G401.6 (cell line): Measurements from ENCODE around the gene ELL.

Experiments
- FAIRE-seq: peaks from 2 replicates; lab custom pipeline; 2012; peaks lifted over from hg19 to GRCh38; lab: Jason Lieb, UNC

The ELL gene

GRCh38 chr19:18469069-18469846 lies 52.6 kb downstream of the ELL start:
- no peak for FAIRE-seq

GRCh38 chr19:18468517-18468916 lies 53.4 kb downstream of the ELL start:
- FAIRE-seq = no peak

- FAIRE-seq = no peak
Observed at GRCh38 chr19:18467978-18468377, 53.9 kb downstream of the ELL start.

- FAIRE-seq = no peak
Observed at GRCh38 chr19:18466354-18466753, 55.5 kb downstream of the ELL start.

- no peak for FAIRE-seq
Observed at GRCh38 chr19:18465964-18466339, 55.9 kb downstream of the ELL start.

GRCh38 chr19:18465214-18465963 lies 56.5 kb downstream of the ELL start:
- no peak for FAIRE-seq

GRCh38 chr19:18464646-18465045 lies 57.2 kb downstream of the ELL start:
- no peak for FAIRE-seq

- FAIRE-seq = no peak
Observed at GRCh38 chr19:18461471-18461870, 60.4 kb downstream of the ELL start.

GRCh38 chr19:18460900-18461299 lies 61.0 kb downstream of the ELL start:
- FAIRE-seq = no peak

GRCh38 chr19:18457483-18458331 lies 64.2 kb downstream of the ELL start:
- FAIRE-seq = no peak

- FAIRE-seq = no peak
Observed at GRCh38 chr19:18456974-18457373, 64.9 kb downstream of the ELL start.

- no peak for FAIRE-seq
Observed at GRCh38 chr19:18456279-18456678, 65.6 kb downstream of the ELL start.

- no peak for FAIRE-seq
Observed at GRCh38 chr19:18453269-18454024, 68.4 kb downstream of the ELL start.

- no peak for FAIRE-seq
Observed at GRCh38 chr19:18452386-18452785, 69.5 kb downstream of the ELL start.

- FAIRE-seq = no peak
Observed at GRCh38 chr19:18450931-18451836, 70.7 kb downstream of the ELL start.

- no peak for FAIRE-seq
Observed at GRCh38 chr19:18450021-18450930, 71.6 kb downstream of the ELL start.

- FAIRE-seq = no peak
Observed at GRCh38 chr19:18449552-18449951, 72.3 kb downstream of the ELL start.

GRCh38 chr19:18446811-18447359 lies 75.0 kb downstream of the ELL start:
- no peak for FAIRE-seq

- no peak for FAIRE-seq
Observed at GRCh38 chr19:18446145-18446810, 75.6 kb downstream of the ELL start.
